Right ventricle myocardium superior (tissue), 1 donor: Measurements from ENCODE around the gene SAP30BP. TPM values are rescaled to one million over a fixed set of nuclear protein-coding genes. Genes with fewer than 3 reads are reported as not detected.

Experiments
- ATAC-seq: fragments of 200-7000 bp; cut with Tn5 transposase; one replicate; pipeline ENCODE4 v1.9.1; 2020; ENCODE audit warnings: mild to moderate bottlenecking; ENCODE audit not compliant: poor library complexity
- DNase-seq: peaks from one replicate; pipeline ENCODE4 v3.0.0-alpha.2; 2020
- intact Hi-C: fragments of 100-400 bp; cut with DNase I; formaldehyde crosslinking; loops from one replicate; pipeline ENCODE4 v1.11.2; 2022
- total RNA-seq: library from RNA; stranded (reverse); fragmentation: NEBNext Ultra II Directional; extraction: Animal tissue kit (Norgen Biotek cat#: 25700); gene quantifications from one replicate; pipeline ENCODE4 v1.2.1, GENCODE V29; 2021
- donor health status: DM: no; HTN: yes; CAD: no; lungs with severe emphysema.

SAP30BP gene
- total RNA-seq, 1 donor from 2014 or later = 40.0 TPM

GRCh38 chr17:75642784-75643642 is 24.1 kb upstream of the SAP30BP start:
- peak; percentile 11 for ATAC-seq
- DNase-seq = peak; percentile 48
- intact Hi-C loops = no loop called here

GRCh38 chr17:75643643-75644017 is 23.5 kb upstream of the SAP30BP start:
- ATAC-seq (no peak), DNase-seq (no peak)
- intact Hi-C loops = no loop called here

- no peak for DNase-seq
- intact Hi-C loops = no loop called here
- ATAC-seq = no peak
Observed at GRCh38 chr17:75645501-75645888, 21.6 kb upstream of the SAP30BP start.

- intact Hi-C loops = no loop called here
- no peak for ATAC-seq
Observed at GRCh38 chr17:75645889-75646637, 21.1 kb upstream of the SAP30BP start.

GRCh38 chr17:75646638-75646992 is 20.5 kb upstream of the SAP30BP start:
- ATAC-seq (no peak), DNase-seq (no peak)
- intact Hi-C loops = no loop called here

More at GRCh38 chr17:75645889-75646637, 21.1 kb upstream of the SAP30BP start:
- DNase-seq = peak; percentile 44

- no peak for ATAC-seq
- intact Hi-C loops = no loop called here
- DNase-seq = no peak
Observed at GRCh38 chr17:75647061-75647460, 20.1 kb upstream of the SAP30BP start.

- DNase-seq (no peak), ATAC-seq (no peak)
- intact Hi-C loops = no loop called here
Observed at GRCh38 chr17:75647921-75648320, 19.2 kb upstream of the SAP30BP start.

GRCh38 chr17:75649687-75650086 is 17.5 kb upstream of the SAP30BP start:
- DNase-seq = no peak
- intact Hi-C loops = no loop called here

GRCh38 chr17:75650874-75651273 is 16.3 kb upstream of the SAP30BP start:
- DNase-seq (no peak), ATAC-seq (no peak)
- intact Hi-C loops = no loop called here

More at GRCh38 chr17:75649687-75650086, 17.5 kb upstream of the SAP30BP start:
- no peak for ATAC-seq

GRCh38 chr17:75652341-75652740 is 14.8 kb upstream of the SAP30BP start:
- DNase-seq (no peak), ATAC-seq (no peak)
- intact Hi-C loops = no loop called here

- intact Hi-C loops = no loop called here
- ATAC-seq (peak; percentile 72), DNase-seq (no peak)
Observed at GRCh38 chr17:75652934-75653549, 14.1 kb upstream of the SAP30BP start.

- DNase-seq = no peak
- intact Hi-C loops = no loop called here
- ATAC-seq = no peak
Observed at GRCh38 chr17:75654176-75654575, 13.0 kb upstream of the SAP30BP start.

- intact Hi-C loops = no loop called here
- ATAC-seq (no peak), DNase-seq (no peak)
Observed at GRCh38 chr17:75658237-75658636, 8.9 kb upstream of the SAP30BP start.

- intact Hi-C loops = no loop called here
- DNase-seq (no peak), ATAC-seq (no peak)
Observed at GRCh38 chr17:75661531-75661930, 5.6 kb upstream of the SAP30BP start.

- no peak for ATAC-seq
Observed at GRCh38 chr17:75662511-75662910, 4.6 kb upstream of the SAP30BP start.

GRCh38 chr17:75664099-75664549 is 3.0 kb upstream of the SAP30BP start:
- intact Hi-C loops = no loop called here
- DNase-seq (no peak), ATAC-seq (no peak)

More at GRCh38 chr17:75662511-75662910, 4.6 kb upstream of the SAP30BP start:
- DNase-seq = no peak
- intact Hi-C loops = no loop called here

GRCh38 chr17:75665981-75666380 is 1.2 kb upstream of the SAP30BP start:
- DNase-seq (no peak), ATAC-seq (no peak)
- intact Hi-C loops = no loop called here

- intact Hi-C loops = no loop called here
- no peak for DNase-seq
- ATAC-seq = no peak
Observed at GRCh38 chr17:75667825-75668224, 687 bp downstream of the SAP30BP start.

GRCh38 chr17:75668489-75668888 is 1.4 kb downstream of the SAP30BP start:
- ATAC-seq (no peak), DNase-seq (no peak)
- intact Hi-C loops = no loop called here

- ATAC-seq (no peak), DNase-seq (no peak)
- intact Hi-C loops = no loop called here
Observed at GRCh38 chr17:75670868-75671267, 3.7 kb downstream of the SAP30BP start.
